K562 (cell line): ENCODE data around the gene SLX9. TPM values are rescaled to one million over a fixed set of nuclear protein-coding genes. Genes with fewer than 3 reads are reported as not detected.

Experiments
- ATAC-seq: fragments of 200-7000 bp; cut with Tn5 transposase; 3 replicates; pipeline ENCODE4 v1.9.1; 2020; ENCODE audit warnings: moderate library complexity
- BruUV-seq: library from RNA; stranded (reverse); fragments of 400-500 nt; replicated peaks from 2 replicates; lab custom pipeline; 2021; lab: Mats Ljungman, UMichigan
- CTCF ChIA-PET: fragments of 300-600 bp; formaldehyde crosslinking; extraction: SDS; loops from one replicate; lab custom pipeline; 2021; ENCODE audit warnings: low intra/inter-chr PET ratio; lab: Yijun Ruan, JAX
- POLR2A ChIA-PET: fragments of 300-600, 350-650 bp; sonication (Branson Sonifier 250); formaldehyde crosslinking; extraction: SDS; loops from one replicate; lab custom pipeline; 2021; ENCODE audit warnings: antibody characterized with exemption, inconsistent platforms; lab: Yijun Ruan, JAX
- DNase-seq, 4 experiments: peaks; one replicate each; pipeline versions ENCODE4 v3.0.0 to v3.0.0-alpha.2; 2011 to 2018; ENCODE audit warnings: low spot score in 3 of 4, mixed read lengths in 3 of 4; ENCODE audit errors: extremely low read depth in 1 of 4
- FAIRE-seq: peaks from 2 replicates; lab custom pipeline; 2011; peaks lifted over from hg19 to GRCh38; lab: Jason Lieb, UNC
- H2AFZ ChIP-seq: 2 replicates; pipeline ENCODE4 v1.6.0; 2011; ENCODE audit warnings: low read depth, low read length, control low read depth, inconsistent platforms
- H3K27ac ChIP-seq: fragments of 200-600 bp; 3 replicates; pipeline ENCODE4 v1.8.0; 2011; ENCODE audit warnings: low read depth, mild to moderate bottlenecking, control low read depth, inconsistent platforms, low read length, moderate library complexity, mixed read lengths; ENCODE audit errors: extremely low read depth
- H3K27me3 ChIP-seq, 2 experiments: fragments of 300-600 bp in 1 of 2; 2 replicates in 1 of 2; 3 replicates in 1 of 2; pipeline versions ENCODE4 v1.6.0 to v1.8.0; 2011; ENCODE audit warnings: inconsistent platforms in 2 of 2, low read length in 2 of 2, mild to moderate bottlenecking in 1 of 2, mixed read lengths in 1 of 2, moderate library complexity in 1 of 2; ENCODE audit not compliant: control insufficient read depth in 2 of 2, insufficient read depth in 2 of 2
- H3K36me3 ChIP-seq: fragments of 300-600 bp; 3 replicates; pipeline ENCODE4 v1.8.0; 2011; ENCODE audit warnings: mild to moderate bottlenecking, low read length, inconsistent platforms; ENCODE audit not compliant: control insufficient read depth, insufficient read depth
- H3K4me1 ChIP-seq, 2 experiments: fragments of 200-600 bp in 1 of 2; replicated peaks in 1 of 2; 2 replicates in 1 of 2; 3 replicates in 1 of 2; pipeline versions ENCODE4 v1.5.1 to v1.8.0; 2011; ENCODE audit warnings: inconsistent platforms in 2 of 2, low read length in 2 of 2, mild to moderate bottlenecking in 1 of 2, mixed read lengths in 1 of 2, moderate library complexity in 1 of 2; ENCODE audit not compliant: control insufficient read depth in 2 of 2, insufficient read depth in 2 of 2
- H3K4me2 ChIP-seq: 2 replicates; pipeline ENCODE4 v1.6.1; 2011; ENCODE audit warnings: low read length, control low read depth, inconsistent platforms, mixed read lengths; ENCODE audit not compliant: insufficient read depth
- H3K4me3 ChIP-seq: fragments of 200-600 bp; sonication (generic), shearing (Covaris generic); 2 replicates; pipeline ENCODE4 v1.5.1; 2016; ENCODE audit warnings: control low read depth, inconsistent platforms
- H3K79me2 ChIP-seq: fragments of 200-600 bp; 3 replicates; pipeline ENCODE4 v1.8.0; 2011; ENCODE audit warnings: low read length, inconsistent platforms; ENCODE audit not compliant: control insufficient read depth, insufficient read depth
- H3K9ac ChIP-seq, 2 experiments: 2 replicates each; pipeline versions ENCODE4 v1.6.0 to v1.6.1; 2011; ENCODE audit warnings: low read depth in 2 of 2, low read length in 2 of 2, control low read depth in 1 of 2, inconsistent platforms in 1 of 2, mild to moderate bottlenecking in 1 of 2, mixed read lengths in 1 of 2; ENCODE audit not compliant: insufficient read depth in 1 of 2
- H3K9me1 ChIP-seq: one replicate; pipeline ENCODE4 v1.6.0; 2011; ENCODE audit warnings: inconsistent platforms, mild to moderate bottlenecking, low read length, moderate library complexity; ENCODE audit not compliant: control insufficient read depth, insufficient read depth
- H3K9me3 ChIP-seq: replicated peaks from 2 replicates; pipeline ENCODE4 v1.5.1; 2011; ENCODE audit warnings: low read depth, low read length, inconsistent platforms; ENCODE audit not compliant: control insufficient read depth, insufficient read depth
- H4K20me1 ChIP-seq: replicated peaks from 2 replicates; pipeline ENCODE4 v1.6.1; 2011; ENCODE audit warnings: low read length, inconsistent platforms, mixed read lengths; ENCODE audit not compliant: control insufficient read depth, insufficient read depth
- ARID3A ChIP-seq: IDR thresholded peaks from 2 replicates; pipeline ENCODE4 v1.6.1; 2012; ENCODE audit warnings: low read depth, low read length, improper control_type of control experiment, borderline replicate concordance
- ATF2 ChIP-seq: sonication (generic); formaldehyde crosslinking; IDR thresholded peaks from 2 replicates; pipeline ENCODE4 v1.8.1; 2022; ENCODE audit warnings: missing genetic modification reagents
- CREM ChIP-seq: IDR thresholded peaks from 2 replicates; pipeline ENCODE4 v1.6.1; 2014; ENCODE audit warnings: antibody characterized with exemption, low read depth
- CSDE1 ChIP-seq, 2 experiments: fragments of 450-650 bp; IDR thresholded peaks; 2 replicates each; pipeline ENCODE4 v1.6.1; 2016; ENCODE audit warnings: mild to moderate bottlenecking in 1 of 2
- EZH2 ChIP-seq: IDR thresholded peaks from 2 replicates; pipeline ENCODE4 v1.6.1; 2012; ENCODE audit warnings: low read depth, mild to moderate bottlenecking, inconsistent platforms, low read length, borderline replicate concordance
- LEF1 ChIP-seq: fragments of 450-650 bp; IDR thresholded peaks from 2 replicates; pipeline ENCODE4 v1.6.1; 2016; ENCODE audit warnings: mild to moderate bottlenecking
- NFATC3 ChIP-seq: fragments of 450-650 bp; IDR thresholded peaks from 2 replicates; pipeline ENCODE4 v1.6.1; 2017; ENCODE audit warnings: mild to moderate bottlenecking
- RBM17 ChIP-seq: fragments of 200-400 bp; formaldehyde crosslinking; IDR thresholded peaks from 2 replicates; pipeline ENCODE4 v1.6.1; 2017; ENCODE audit warnings: low read depth, mild to moderate bottlenecking, low read length, borderline replicate concordance
- SMAD2 ChIP-seq: fragments of 150-350 bp; IDR thresholded peaks from 2 replicates; pipeline ENCODE4 v1.6.1; 2014; ENCODE audit warnings: low read depth, mild to moderate bottlenecking, low read length
- SNRNP70 ChIP-seq: fragments of 200-400 bp; formaldehyde crosslinking; optimal IDR thresholded peaks from 2 replicates; pipeline ENCODE3; 2017; ENCODE audit warnings: low read depth, low read length
- ZBTB49 ChIP-seq: sonication (generic); formaldehyde crosslinking; IDR thresholded peaks from 2 replicates; pipeline ENCODE4 v1.8.0; 2022; ENCODE audit warnings: missing genetic modification reagents, mild to moderate bottlenecking, borderline replicate concordance
- ZNF224 ChIP-seq: sonication (generic); formaldehyde crosslinking; IDR thresholded peaks from 2 replicates; pipeline ENCODE4 v1.8.0; 2022; ENCODE audit warnings: mild to moderate bottlenecking, missing genetic modification reagents
- ZNF589 ChIP-seq: fragments of 200-800 bp; sonication (Bioruptor generic); IDR thresholded peaks from 2 replicates; pipeline ENCODE4 v1.6.1; 2016; ENCODE audit warnings: low read depth, missing genetic modification characterization, missing compliant biosample characterization
- WGBS: fragments of 100-300 bp; shearing (Covaris generic); methylation state at CpG from one replicate; pipeline ENCODE4 v1.1.6; 2016; ENCODE audit warnings: low coverage, mixed read lengths; ENCODE audit not compliant: insufficient coverage; ENCODE audit errors: missing lambda C conversion rate; 5-methylcytosine and 5-hydroxymethylcytosine counted together
- in situ Hi-C: fragments of 300-500 bp; cut with MboI; formaldehyde crosslinking; loops from 4 replicates; pipeline ENCODE4 v1.15.0; 2018; ENCODE audit warnings: inconsistent platforms, mixed read lengths
- intact Hi-C: fragments of 100-400 bp; cut with micrococcal nuclease; formaldehyde crosslinking; loops from 2 replicates; pipeline ENCODE4 v1.14.2; 2022
- polyA plus RNA-seq, 8 experiments: library from polyadenylated mRNA; depleted of rRNA in 4 of 8; stranded (reverse) in 5 of 8; unstranded in 3 of 8; fragments of >200 nt; fragmentation: Nextera tagmentation in 2 of 8; fragmentation: Illumina TruSeq in 1 of 8; extraction: Ambion mirVana in 2 of 8; extraction: Trizol in 1 of 8; gene quantifications; 2 replicates each; pipeline versions ENCODE4 v1.2.1 to v1.2.3, GENCODE V29; 2011 to 2014; ENCODE audit warnings: inconsistent platforms in 1 of 8, missing spikeins in 1 of 8
- total RNA-seq, 7 experiments: library from RNA; depleted of rRNA in 6 of 7; stranded (reverse); fragments of >200 nt in 6 of 7; fragmentation: Illumina TruSeq in 2 of 7; extraction: Trizol in 2 of 7; gene quantifications; 2 replicates each; pipeline versions ENCODE4 v1.2.1 to v1.2.3, GENCODE V29; 2011 to 2021; ENCODE audit warnings: low replicate concordance in 1 of 7

Gene SLX9
- total and polyA plus RNA-seq, 9 of the 15 experiments (the other 6 are each of a cell fraction or from before 2014, with no cell fraction given), result 1.2 to 75.5 (median 16.5) TPM

DNA sequence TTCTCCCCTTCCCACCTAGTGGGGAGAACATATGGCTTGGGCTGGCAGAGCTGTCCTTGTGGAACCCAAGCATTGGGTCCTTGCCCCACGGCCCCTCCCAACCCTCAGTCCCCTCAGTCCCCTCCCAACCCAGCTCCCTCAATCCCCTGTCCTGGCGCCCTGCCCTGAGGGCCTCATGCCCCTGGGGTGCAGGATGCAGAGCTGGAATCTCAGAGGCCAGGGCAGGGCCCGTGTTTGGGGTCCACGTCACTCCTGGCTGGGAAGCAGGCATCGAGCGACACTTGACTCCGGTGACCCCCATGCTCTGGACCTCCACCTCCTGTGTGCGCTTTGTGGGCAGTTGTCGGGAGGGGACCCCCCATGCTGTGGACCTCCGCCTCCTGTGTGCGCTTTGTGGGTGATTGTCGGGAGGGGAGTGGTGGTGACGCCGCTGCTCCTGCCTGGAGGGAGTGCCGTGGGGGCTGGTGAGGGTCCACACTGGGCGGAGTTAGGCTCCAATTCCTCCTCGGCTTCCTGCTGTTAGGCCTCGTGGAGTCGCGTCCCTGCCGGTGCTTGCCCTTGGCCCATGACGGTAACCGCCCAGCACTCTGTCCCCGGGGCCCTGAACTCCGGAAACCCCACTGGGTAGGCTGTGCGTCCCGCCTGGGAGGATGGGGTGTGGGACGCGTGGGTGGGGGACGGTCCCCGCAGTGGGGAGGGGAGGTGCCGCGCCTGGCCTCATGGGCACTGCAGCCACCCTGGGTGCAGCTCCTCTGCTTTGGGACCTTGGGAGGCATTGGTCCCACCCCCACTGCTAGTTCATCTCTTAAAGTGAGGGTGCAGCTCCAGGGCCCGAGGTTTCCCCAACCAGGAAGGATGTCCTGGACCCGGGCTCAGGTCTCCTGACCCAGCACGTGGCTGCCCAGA is 31.2 kb downstream of the SLX9 start (continued):
- no peak for TF ChIP-seq LEF1

GRCh38 chr21:44971672-44971995 is 31.8 kb downstream of the SLX9 start:
- Histone ChIP-seq H3K27ac (no peak overlapping the region), H3K9me1 (no peaks in the 10 kb centered on the region), H3K36me3 (peaks cover 90% of the 10 kb centered on the region; the same call in 2 of the 3 replicates), H4K20me1 (peaks cover 22% of the 10 kb centered on the region), H3K9ac (peak overlapping the region in 1 of 2 experiments; percentile 64; a peak in 1 of 4 replicates), H3K27me3 (no peaks in the 10 kb centered on the region), H3K9me3 (no peaks in the 10 kb centered on the region), H3K4me2 (no peak overlapping the region), H2AFZ (no peak overlapping the region), H3K79me2 (no peaks in the 10 kb centered on the region), H3K4me1 (peaks cover 5 to 71% of the 10 kb centered on the region in 2 experiments; a peak in 4 of 5 replicates), H3K4me3 (no peak overlapping the region)
- POLR2A ChIA-PET, result interaction anchor here (0.6 to 1.3 kb wide), 3 partner anchors 8 to 201 kb away, joined by 3 to 6 read pairs (median 3); no protein-coding TSS in a partner anchor
- no peak for DNase-seq
- no peak for FAIRE-seq
- in situ Hi-C loops (loop anchor here (25.0 kb wide), 1 partner anchor 866 kb away; no protein-coding TSS in a partner anchor), intact Hi-C loops (no loop called here)
- ATAC-seq, result no peak
- WGBS, result 89% methylated on average over 9 of the region's 10 CpGs
- BruUV-seq, result no TSS peak
- CTCF ChIA-PET, result no interaction called here
- TF ChIP-seq SNRNP70 (no peak), CREM (no peak), CSDE1 (IDR thresholded peaks at IDR 0.05) (no peak), ZBTB49 (CRISPR knock-in tag) (no peak), EZH2 (no peak), ZNF589 (CRISPR knock-in tag) (no peak), SMAD2 (no peak), ARID3A (no peak), ZNF224 (no peak), RBM17 (no peak), NFATC3 (no peak), ATF2 (CRISPR knock-in tag) (no peak)
